SK-N-DZ (cell line): ENCODE data around the gene ZNF527. TPM values are rescaled to one million over a fixed set of nuclear protein-coding genes. Genes with fewer than 3 reads are reported as not detected.
"Not testable (repeated sequence)": the region's sequence is repeated elsewhere in the genome, so short reads cannot be mapped to it uniquely, and the experiment has no call there.

Experiments
- DNase-seq: peaks from one replicate; pipeline ENCODE4 v3.0.0-alpha.2; 2015; ENCODE audit warnings: low spot score
- polyA plus RNA-seq, 2 experiments: library from polyadenylated mRNA; depleted of rRNA; stranded (reverse); fragments of >200 nt; gene quantifications; 2 replicates each; pipeline ENCODE4 v1.2.3, GENCODE V29; 2014

Gene ZNF527
- polyA plus RNA-seq (2014; cell fraction: cytosol; rRNA removed), result 5.9 and 8.9 TPM in 2 replicates
- polyA plus RNA-seq (2014; cell fraction: nucleus; rRNA removed), result 6.0 and 11.5 TPM in 2 replicates

- peak; percentile 97 for DNase-seq
These were observed at the start of gene ZNF527 for GRCh38 chr19:37370880-37371661. Gene ZNF527 (plus strand): TSS chr19:37371099. CDS start chr19:37374199, 3,100 bp downstream.

DNA sequence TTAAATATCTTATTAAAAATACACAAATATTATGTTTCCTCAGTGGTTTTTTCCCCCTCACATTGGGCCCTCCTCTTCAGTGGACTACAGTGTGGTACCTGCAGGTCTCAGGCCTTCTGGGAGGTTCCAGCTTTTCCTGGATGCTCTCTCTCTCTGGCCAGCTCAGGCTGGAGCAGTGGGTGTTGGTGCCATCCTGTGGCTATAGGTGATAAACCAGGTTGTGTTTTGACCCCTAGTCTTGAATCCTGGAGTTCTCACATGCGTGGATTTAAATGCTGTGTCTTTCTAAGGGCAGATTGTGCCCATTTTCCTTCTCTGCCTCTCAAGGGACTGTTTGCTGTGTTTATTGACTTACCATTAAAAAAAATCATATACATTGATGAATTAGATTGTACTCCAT is 41.2 kb upstream of the ZNF527 start:
- no peak for DNase-seq

DNA sequence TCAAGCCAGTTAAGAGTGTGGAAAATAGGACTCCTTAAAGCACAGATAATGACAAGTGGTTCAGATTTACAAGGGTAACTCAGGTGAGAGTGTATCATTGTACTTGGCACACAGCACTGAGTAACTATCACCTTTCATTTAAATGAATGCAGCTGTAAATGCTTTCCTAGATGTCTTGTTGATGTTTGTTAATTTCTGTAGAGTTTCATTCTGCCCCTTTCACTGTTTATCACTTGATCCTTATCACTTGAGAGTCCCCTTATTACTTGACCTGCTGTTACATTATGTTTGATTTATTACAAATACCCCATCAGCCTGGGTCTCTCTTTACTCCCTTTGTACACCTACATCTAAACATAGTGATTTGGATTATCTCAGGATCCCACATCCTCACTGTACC is 38.1 kb upstream of the ZNF527 start:
- DNase-seq, result no peak

DNA sequence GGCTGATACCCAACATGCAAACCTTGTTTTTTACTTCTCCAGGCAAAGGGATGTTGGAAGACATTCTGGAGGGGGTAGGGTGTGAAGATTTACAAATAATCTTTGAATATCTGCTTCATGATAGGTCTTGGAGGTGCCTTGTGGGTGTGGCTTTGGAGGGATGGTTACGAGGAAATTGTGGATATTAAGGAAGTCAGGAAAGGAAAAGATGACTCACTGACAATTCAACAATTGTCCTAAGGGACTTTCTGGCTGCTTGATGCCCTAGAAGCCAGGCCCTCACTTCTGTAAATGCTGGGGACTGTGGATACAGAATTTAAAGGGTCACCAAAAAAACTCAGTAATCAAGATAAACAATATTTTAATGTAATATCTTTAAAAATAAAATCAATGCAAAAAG is 37.4 kb upstream of the ZNF527 start:
- DNase-seq, result no peak

DNA sequence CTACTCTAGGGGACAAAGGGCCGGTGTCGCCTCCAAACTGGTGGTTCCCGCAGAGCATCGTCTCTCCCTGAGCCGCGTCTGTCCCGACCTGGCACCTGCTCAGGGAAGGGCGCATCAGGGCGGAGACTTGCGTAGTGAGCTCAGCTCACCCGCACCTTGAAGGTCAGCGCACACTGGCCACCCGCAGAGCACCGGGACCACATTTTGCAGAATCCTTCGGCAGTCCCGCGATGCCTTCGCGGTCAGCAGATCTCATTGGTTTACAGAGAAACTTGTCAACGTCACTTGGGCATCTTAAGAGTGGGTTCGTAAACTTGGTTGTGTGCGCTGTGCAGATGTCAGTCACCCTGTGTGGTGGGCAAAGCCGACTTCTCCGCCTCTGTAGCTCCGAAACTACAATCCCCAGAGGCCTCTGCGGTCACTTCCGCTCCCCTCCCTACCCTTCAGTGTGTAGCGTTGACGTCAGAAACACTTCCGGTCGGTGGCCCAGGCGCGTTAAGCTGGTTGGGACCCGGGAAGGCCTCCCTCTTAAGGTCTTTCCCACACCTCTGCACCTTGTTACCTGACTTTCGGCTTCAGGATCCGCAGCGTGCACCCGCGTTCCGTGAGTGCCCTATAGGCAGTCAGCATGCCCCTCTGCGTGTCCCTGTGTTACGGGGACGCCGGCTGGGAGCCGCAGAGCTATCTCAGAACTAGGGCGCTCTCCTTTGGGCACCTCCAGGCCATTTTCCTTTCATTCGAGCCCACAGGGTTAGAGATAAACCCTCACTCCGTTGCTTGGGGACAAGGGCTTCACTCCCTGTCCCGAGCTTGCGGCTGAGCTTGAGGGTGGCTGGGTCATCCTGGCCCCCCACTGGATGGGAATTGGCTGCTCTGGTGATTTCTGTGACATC is 36.5 kb upstream of the ZNF527 start:
- DNase-seq, result peak; percentile 83

- no peak for DNase-seq
These were observed 28.1 kb upstream of the ZNF527 start for GRCh38 chr19:37342753-37343152.

DNA sequence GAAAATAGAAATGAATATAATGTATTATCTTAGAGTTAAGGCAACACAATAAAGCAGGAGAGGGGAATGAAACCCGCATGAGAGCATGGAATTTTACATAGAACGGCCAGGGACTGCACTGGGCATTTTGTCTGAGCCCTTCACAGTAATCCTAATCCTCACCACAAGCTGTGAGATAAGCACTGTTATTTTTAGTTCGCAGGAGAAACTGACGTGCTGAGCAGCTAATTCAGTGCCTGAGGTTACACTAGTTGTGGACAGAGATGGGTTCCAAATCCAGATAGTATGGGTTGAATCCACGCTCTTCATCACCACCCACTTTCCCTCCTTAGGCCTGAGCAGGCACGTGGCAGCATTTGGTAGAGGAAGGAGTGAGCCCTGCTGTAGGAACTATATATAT is 24.8 kb upstream of the ZNF527 start:
- DNase-seq, result no peak

DNA sequence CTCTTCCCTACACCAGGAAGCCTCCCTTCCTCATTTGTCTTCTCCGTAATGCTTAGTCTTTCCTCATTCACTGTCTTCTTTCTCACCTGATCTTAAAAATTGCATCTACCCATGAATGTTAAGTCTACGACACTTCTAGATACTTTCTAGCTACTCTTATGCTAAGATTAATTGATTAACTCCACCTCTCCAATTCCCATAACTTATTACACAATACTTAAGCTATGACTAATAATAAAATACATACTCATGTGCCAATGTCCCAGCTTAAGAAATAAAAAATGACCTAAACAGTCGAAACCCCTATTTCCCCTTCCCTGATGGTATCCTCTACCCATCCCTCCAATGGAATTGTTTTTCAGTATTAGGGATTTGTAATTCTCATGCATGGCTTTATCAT is 22.8 kb upstream of the ZNF527 start:
- DNase-seq, result no peak

GRCh38 chr19:37353968-37354367 is 16.9 kb upstream of the ZNF527 start:
- no peak for DNase-seq

- no peak for DNase-seq
These were observed 15.0 kb upstream of the ZNF527 start for GRCh38 chr19:37355901-37356300.

DNA sequence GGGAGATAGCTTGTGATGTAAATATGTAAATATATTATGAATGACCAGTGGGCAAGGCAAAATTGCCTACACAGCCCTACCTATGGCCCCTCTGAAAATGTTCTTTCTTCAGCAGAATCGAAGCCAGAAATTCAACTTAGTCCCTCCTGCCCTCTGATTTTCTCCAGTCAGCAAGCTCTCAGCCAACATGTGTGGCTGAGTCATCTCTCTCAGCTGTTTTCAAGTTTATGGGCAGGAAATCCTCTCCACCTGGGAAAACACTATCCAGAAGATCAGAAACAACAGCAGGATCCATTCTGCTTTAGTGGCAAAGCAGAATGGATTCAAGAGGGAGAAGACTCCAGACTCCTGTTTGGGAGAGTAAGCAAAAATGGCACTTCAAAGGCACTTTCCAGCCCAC is 8.9 kb upstream of the ZNF527 start:
- DNase-seq, result no peak

DNA sequence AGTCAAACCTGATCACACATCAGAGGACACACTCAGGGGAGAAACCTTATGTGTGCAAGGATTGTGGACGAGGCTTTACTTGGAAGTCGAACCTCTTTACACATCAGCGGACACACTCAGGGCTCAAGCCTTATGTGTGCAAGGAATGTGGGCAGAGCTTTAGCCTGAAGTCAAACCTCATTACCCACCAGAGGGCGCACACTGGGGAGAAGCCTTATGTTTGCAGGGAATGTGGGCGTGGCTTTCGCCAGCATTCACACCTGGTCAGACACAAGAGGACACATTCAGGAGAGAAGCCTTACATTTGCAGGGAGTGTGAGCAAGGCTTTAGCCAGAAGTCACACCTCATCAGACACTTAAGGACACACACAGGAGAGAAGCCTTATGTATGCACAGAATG is 8.2 kb upstream of the ZNF527 start:
- DNase-seq, result peak; percentile 9

GRCh38 chr19:37370386-37370879 is 466 bp upstream of the ZNF527 start:
- not testable (repeated sequence) for DNase-seq

DNA sequence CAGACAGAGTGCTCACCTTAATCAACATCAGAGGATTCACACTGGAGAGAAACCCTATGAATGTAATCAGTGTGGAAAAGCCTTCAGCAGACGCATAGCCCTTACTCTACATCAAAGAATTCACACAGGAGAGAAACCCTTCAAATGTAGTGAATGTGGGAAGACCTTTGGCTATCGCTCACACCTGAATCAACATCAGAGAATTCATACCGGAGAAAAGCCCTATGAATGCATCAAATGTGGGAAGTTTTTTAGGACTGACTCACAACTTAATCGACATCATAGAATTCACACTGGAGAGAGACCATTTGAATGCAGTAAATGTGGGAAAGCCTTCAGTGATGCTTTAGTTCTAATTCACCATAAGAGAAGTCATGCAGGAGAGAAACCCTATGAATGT is 18.3 kb downstream of the ZNF527 start:
- no peak for DNase-seq

DNA sequence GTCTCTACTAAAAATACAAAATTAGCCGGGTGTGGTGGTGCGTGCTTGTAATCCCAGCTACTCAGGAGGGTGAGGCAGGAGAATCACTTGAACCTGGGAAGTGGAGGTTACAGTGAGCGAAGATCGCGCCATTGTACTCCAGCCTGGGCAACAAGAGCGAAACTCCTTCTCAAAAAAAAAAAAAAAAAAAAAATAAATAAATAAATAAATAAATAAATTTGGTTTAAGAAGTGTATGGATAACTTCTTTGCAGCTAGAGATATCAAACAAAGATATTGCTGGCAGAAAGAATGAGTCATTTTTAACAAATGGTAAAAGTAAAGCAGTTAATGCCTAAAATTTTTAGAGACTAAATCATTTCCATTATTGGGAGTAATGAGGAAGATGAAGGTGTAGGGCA is 20.5 kb downstream of the ZNF527 start:
- DNase-seq, result not testable (repeated sequence)

DNA sequence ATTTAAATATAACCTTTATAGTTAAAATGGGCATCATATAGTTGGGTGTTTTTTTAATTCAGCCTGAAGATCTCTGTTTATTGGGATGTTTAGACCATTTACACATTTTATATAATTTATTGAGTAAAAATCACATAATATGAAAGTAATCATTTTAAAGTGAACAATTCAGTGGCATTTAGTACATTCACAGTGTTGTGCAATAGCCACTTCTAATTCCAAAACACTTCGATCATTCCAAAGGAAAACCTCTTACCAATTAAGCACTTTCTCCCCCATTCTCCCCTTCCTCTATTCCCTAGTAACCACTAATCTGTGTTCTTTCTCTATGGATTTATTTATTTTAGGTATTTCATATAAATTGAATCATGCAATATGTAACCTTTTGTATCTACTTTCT is 30.2 kb downstream of the ZNF527 start:
- no peak for DNase-seq

DNA sequence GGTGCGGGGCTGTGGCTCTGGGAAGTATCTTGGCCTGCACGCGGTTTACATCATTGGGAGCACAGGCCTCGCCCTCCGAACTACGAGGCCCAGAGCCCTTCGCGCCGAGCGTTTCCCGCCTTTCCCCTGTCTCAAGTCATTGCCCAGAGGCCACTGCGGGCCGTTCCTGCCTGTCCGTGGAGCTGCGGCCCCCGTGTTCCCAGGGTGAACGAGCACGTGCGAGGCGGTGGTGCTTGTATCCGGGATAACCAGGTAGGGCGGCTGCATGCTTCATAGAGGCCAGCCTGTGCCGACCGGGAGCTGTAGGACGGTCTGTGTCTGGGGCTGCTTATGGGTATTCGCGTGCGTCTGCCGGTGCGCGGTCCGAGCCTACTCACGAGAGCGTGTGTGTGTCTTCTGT is 32.5 kb downstream of the ZNF527 start:
- no peak for DNase-seq

- not testable (repeated sequence) for DNase-seq
These were observed 35.4 kb downstream of the ZNF527 start for GRCh38 chr19:37406140-37406846.

DNA sequence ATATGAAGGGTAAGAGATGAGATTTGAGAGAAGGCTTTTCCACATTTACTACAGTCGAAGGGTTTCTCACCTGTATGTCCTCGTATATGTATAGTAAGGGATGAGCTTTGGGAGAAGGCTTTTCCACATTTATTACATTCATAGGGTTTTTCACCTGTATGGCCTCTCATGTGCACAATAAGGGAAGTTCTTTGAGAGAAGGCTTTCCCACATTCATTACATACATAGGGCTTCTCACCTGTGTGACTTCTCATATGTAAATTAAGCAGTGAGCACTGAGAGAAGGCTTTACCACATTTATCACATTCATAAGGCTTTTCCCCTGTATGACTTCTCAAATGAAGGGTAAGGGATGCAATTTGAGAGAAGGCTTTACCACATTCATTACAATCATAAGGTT is 41.8 kb downstream of the ZNF527 start:
- no peak for DNase-seq

DNA sequence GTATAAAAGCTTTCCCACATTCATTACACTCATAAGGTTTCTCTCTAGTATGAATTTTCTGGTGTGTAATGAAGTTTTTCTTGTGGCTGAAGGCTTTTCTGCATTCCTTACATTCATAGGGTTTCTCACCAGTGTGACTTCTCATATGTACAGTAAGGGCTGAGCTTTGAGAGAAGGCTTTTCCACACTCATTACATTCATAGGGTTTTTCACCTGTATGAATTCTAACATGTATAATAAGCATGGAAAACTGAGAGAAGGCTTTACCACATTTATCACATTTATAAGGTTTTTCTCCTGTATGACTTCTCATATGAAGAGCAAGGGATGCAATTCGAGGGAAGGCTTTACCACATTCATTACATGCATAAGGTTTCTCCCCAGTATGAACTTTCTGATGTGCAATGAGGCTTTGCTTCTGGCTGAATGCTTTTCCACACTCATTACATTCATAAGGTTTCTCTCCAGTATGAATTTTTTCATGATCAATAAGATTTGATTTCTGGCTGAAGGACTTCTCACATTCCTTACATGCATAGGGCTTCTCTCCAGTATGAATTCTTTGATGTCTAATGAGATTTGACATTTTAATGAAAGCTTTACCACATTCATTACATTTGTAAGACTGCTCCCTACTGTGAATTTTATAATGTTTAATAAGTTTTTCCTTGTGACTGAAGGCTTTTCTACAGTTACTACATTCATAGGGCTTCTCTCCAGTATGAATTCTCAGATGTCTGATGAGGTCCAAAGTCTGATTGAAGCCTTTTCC is 42.6 kb downstream of the ZNF527 start:
- DNase-seq, result no peak
